GM23248 (cell line): ENCODE results near the gene FYB1.

Experiments used
- EZH2 ChIP-seq: fragments of 200-600 bp; sonication (generic); IDR thresholded peaks from 2 replicates; pipeline ENCODE4 v1.6.1; 2018; ENCODE audit warnings: antibody characterized with exemption, mild to moderate bottlenecking; ENCODE audit not compliant: insufficient read depth, poor library complexity, severe bottlenecking
- EZH2phosphoT487 ChIP-seq: fragments of 200-600 bp; sonication (generic); IDR thresholded peaks from 2 replicates; pipeline ENCODE4 v1.6.1; 2018; ENCODE audit warnings: antibody characterized with exemption, moderate library complexity, mild to moderate bottlenecking, low read depth; ENCODE audit not compliant: insufficient read depth

GRCh38 chr5:39233783-39234182, 14.4 kb upstream of the FYB1 start:
- TF ChIP-seq EZH2phosphoT487 = no peak
- no peak for TF ChIP-seq EZH2
